Measurements from ENCODE around the gene KRTAP5-1. TPM values are rescaled to one million over a fixed set of nuclear protein-coding genes. Genes with fewer than 3 reads are reported as not detected.

The KRTAP5-1 gene
- total RNA-seq, 1 experiment from 2014 or later: not detected

- Histone ChIP-seq H3K27ac (no peak overlapping the region), H3K9me3 (replicated peaks) (no peaks in the 10 kb centered on the region), H3K4me1 (no peaks in the 10 kb centered on the region), H3K27me3 (peaks cover 9% of the 10 kb centered on the region; the same call in 1 of the 2 replicates), H3K36me3 (no peaks in the 10 kb centered on the region), H3K4me3 (no peak overlapping the region)
- no peak for DNase-seq
Measured at GRCh38 chr11:1538153-1538552, 46.9 kb downstream of the KRTAP5-1 start.

DNA sequence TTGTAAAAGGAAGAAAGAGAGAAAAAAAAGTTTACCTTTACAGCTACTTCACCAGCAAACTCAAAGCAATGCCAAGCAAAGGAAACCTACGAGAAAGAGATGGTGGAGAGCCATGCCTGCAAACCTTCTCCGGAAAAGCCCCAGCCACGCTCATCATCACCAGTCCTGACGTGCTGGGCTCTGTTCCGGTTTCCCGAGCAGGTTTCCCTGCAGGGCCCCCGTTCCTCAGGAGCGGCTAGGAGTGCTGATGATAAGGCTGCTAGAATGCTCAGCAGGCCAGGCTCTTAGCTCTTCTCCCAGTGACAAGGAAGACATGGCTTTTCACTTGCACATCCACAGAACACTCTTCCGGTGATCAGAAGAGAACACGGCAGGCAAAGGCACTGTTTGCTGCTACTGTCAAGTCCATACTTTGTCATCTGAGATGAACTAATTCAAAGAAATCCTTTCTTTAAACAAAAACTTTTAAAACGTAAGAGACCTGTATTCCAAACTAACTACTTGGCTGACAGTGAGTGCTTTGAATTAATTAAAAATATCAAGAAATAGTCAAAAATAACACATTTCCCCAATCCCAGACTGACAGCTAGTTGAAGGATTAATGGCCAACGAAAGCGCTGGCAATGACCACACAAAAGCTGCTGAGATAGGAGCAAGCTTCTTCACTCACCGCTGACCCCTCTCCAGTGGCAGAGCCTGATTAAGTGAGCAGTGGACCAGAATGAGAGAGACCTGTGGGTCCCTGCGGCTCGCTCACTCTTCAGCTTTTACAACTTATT lies 48.8 kb downstream of the KRTAP5-1 start:
- H3K9me3 ChIP-seq (replicated peaks): no peaks in the 10 kb centered on the region

GRCh38 chr11:1534682-1535081 lies 50.4 kb downstream of the KRTAP5-1 start:
- no peak for DNase-seq
- H3K27ac ChIP-seq: no peak overlapping the region
- no peaks in the 10 kb centered on the region for H3K4me1 ChIP-seq
- no peak overlapping the region for H3K4me3 ChIP-seq
- H3K36me3 ChIP-seq: no peaks in the 10 kb centered on the region
- H3K9me3 ChIP-seq (replicated peaks): no peaks in the 10 kb centered on the region
- H3K27me3 ChIP-seq: 0 out of 2 replicates have a peak, but pooled peaks cover 3% of the 10 kb centered on the region

More for the DNA sequence above, 48.8 kb downstream of the KRTAP5-1 start:
- Histone ChIP-seq H3K4me3 (no peak overlapping the region), H3K36me3 (no peaks in the 10 kb centered on the region), H3K27me3 (peaks cover 4% of the 10 kb centered on the region; the same call in 1 of the 2 replicates), H3K27ac (no peak overlapping the region), H3K4me1 (no peaks in the 10 kb centered on the region)
- no peak for DNase-seq

Other genes with a start within 250 kb of the KRTAP5-1 start
- gene BRSK2, start 195.3 kb downstream of the KRTAP5-1 start, total RNA-seq (2014; rRNA removed; shearing (Covaris generic)): not detected in 2 replicates
- gene MOB2, start 98.5 kb downstream of the KRTAP5-1 start, total RNA-seq (2014; rRNA removed; shearing (Covaris generic)): 11.3 and 13.5 TPM in 2 replicates
- gene DUSP8, start 13.0 kb downstream of the KRTAP5-1 start, total RNA-seq (2014; rRNA removed; shearing (Covaris generic)): 0.71 and 0.83 TPM in 2 replicates
- not detected in 2 replicates for gene KRTAP5-2, start 13.0 kb upstream of the KRTAP5-1 start, total RNA-seq (2014; rRNA removed; shearing (Covaris generic))
- gene KRTAP5-3, start 23.2 kb upstream of the KRTAP5-1 start, total RNA-seq (2014; rRNA removed; shearing (Covaris generic)): not detected in 2 replicates
- not detected in 2 replicates for gene KRTAP5-4, start 36.9 kb upstream of the KRTAP5-1 start, total RNA-seq (2014; rRNA removed; shearing (Covaris generic))
- gene KRTAP5-5, start 44.5 kb upstream of the KRTAP5-1 start, total RNA-seq (2014; rRNA removed; shearing (Covaris generic)): not detected in 2 replicates
- gene KRTAP5-6, start 111.9 kb upstream of the KRTAP5-1 start, total RNA-seq (2014; rRNA removed; shearing (Covaris generic)): not detected in 2 replicates
- gene IFITM10, start 165.3 kb upstream of the KRTAP5-1 start, total RNA-seq (2014; rRNA removed; shearing (Covaris generic)): 0.18 and 0.23 TPM in 2 replicates
- gene CTSD, start 178.6 kb upstream of the KRTAP5-1 start, total RNA-seq (2014; rRNA removed; shearing (Covaris generic)): 70.2 and 71.4 TPM in 2 replicates
- gene SYT8, start 249.7 kb upstream of the KRTAP5-1 start, total RNA-seq (2014; rRNA removed; shearing (Covaris generic)): 1.7 and 2.7 TPM in 2 replicates